Hippocampal formation (tissue), 2 donors: ENCODE measurements around the gene KDELR1.

Experiments
- DNase-seq, 2 donors: peaks; one replicate each; lab custom pipeline; 2025; lab: John Stamatoyannopoulos, UW

The KDELR1 gene

DNA sequence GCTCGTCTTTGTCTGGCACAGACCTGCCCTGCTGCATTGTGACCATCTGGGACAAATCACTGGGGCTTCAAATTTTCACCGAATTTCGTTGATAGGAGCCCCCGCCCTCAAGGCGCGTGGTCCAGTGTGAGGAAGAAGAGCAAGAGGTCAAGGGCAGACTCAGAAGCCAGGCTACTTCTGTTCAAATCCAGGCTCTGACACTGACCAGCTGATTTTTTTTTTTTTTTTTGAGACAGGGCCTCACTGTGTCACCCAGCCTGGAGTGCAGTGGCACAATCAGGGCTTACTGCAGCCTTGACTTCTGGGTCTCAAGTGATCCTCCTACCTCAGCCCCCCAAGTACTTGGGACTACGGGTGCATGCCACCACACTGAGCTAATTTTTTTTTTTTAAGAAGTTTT, 20.0 kb downstream of the KDELR1 start:
- DNase-seq: no peak

DNA sequence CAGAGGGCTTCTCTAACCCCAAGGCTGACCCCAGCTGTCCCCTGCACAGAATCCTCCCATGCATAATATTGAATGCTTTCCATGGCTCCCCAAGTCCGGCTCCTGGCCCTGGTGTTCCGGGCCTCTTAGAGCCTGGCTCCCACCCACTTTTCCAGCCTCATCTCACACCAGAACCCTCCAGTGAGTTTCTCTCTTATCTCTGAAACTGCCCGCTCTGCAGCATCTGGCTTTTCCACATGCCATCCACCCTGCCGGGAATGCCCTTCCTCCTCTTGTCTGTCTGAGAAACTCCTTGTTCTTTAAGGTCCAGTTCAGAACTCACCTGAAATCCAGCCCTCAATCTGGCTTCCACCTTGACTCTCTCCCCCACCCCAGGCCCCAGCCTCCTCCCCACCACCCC, 20.4 kb downstream of the KDELR1 start:
- DNase-seq: no peak

GRCh38 chr19:48368936-48369335, 22.4 kb downstream of the KDELR1 start:
- no peak for DNase-seq

DNA sequence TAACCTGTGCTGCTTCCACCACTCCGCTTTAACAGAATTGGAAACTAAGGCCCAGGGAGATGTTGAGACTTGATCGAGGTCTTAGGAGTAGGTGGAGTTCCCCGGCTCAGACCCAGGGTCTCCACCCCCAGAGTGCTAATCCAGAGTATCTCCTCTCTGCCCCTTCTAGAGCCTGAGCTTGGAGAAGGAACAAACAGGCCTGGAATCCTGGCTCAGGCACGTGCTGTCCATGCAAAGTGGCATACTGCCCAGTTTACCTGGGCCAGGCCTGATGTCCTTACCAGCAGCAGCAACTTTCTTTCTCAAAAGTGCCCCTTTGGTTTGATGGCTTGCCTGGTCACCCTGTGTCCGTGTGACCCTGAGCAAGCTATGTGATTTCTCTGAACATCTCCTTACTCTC, 23.5 kb downstream of the KDELR1 start:
- no peak for DNase-seq

DNA sequence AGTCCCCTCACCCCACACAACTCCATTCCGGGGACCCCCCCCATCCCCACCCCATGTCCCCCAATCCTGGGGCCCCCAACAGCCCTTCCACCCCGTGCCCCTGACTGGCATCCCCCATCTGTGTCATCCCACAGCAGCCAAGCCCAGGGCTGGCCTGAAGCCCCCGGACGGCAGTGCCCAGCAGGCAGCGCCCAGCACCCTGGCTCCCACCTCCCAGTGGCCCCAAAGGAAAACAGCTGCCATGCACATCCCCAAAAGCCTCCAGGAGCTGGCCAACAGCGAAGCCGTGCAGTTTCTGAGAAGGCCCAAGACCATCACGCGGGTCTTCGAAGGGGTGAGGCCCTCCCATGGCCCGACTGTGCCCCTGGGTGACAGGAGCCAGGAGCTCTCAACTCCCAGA, 25.7 kb downstream of the KDELR1 start:
- DNase-seq: no peak

GRCh38 chr19:48364598-48365348, 26.6 kb downstream of the KDELR1 start:
- no peak for DNase-seq

DNA sequence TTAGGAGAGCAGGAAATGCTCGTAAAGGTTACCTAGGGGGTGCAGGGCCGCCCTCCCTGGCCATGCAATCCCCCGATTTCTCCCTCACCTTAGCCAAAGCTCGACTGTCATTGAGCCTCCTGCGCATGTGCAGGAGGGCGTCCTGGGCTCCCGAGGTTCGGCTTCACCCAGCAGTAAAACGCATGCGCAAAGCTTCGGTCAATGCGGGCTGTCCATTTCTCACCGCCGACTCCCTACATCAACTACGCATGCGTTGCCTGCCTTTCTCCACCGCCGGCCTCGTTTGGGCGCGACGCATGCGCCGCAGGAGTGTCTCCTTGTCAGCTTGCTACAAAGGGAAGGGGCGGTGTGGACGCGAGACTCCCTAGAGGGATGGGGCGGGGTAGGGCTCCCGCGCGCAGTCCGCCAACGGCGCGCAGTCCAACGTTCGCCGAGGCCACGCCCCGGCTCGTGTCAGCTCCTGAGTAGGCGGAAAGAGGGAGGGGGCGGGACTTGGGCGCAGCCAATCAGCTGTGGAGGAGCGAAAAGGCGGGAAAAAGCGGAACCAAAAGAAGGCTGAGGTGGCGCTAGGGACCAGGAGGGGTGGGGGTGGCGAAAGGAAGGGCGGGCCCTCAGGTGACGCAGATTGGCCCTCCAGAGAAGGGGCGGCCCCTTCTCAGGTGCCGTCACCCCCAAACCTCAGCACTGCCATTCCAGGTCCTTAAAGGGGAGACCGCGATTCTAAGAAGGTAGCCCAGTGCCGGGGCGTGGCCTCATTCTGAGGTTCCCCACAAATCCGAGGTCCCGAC, 27.3 kb downstream of the KDELR1 start, which contains the start of the genes SYNGR4 and TMEM143:
TSS of gene SYNGR4 (plus strand) at position 558 of the 788 bp plus-strand sequence. CDS start 1,476 bp downstream, outside the sequence.
TSS of gene TMEM143 (minus strand) at position 131 of the 788 bp plus-strand sequence. CDS start at position 111, 20 bp downstream.
- peak; percentile 99 for DNase-seq

GRCh38 chr19:48363500-48363809, 27.9 kb downstream of the KDELR1 start:
- DNase-seq: peak in 1 of 2 donors; percentile 55

DNA sequence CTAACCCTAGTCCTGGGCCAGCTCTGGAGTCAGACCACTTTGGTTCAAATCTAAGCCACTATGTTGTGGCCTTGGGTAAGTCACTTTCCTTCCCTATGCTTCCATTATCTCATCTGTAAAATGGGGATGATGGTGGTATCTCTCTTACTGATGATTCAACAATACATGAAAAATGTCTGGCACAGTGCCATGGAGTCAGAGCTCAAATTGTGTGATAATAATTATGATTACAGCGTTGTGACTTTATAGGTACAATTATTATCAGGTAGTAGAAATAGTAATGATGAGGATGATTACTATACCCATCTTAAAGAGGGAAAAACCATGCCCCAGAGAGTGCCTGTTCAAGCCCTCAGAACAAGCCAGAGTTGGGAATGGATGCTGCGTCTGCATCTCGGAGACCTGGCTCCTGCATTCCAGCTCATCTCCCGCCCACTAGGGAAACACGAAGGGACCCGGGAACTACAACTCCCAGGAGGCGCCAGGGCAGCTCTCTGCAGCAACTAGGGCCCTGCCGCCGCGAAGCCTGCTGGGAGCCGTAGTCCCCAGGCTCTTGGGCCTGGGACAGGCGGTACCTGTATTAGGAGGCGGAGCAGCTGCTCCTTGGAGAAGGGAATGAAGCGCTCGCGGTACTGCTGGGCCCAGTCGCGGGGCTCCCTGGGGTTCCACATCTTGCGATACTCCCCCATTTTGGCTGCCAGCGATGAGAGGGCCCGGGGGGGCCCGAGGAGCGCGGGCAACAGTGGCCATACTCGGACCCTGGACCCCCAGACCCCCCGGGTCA, 28.4 kb downstream of the KDELR1 start:
- peak; percentile 95 for DNase-seq

GRCh38 chr19:48361912-48362311, 29.4 kb downstream of the KDELR1 start:
- DNase-seq: no peak

GRCh38 chr19:48359123-48359522, 32.2 kb downstream of the KDELR1 start:
- no peak for DNase-seq

GRCh38 chr19:48355365-48355954, 35.9 kb downstream of the KDELR1 start:
- no peak for DNase-seq

GRCh38 chr19:48354332-48354992, 36.9 kb downstream of the KDELR1 start:
- DNase-seq: no peak

DNA sequence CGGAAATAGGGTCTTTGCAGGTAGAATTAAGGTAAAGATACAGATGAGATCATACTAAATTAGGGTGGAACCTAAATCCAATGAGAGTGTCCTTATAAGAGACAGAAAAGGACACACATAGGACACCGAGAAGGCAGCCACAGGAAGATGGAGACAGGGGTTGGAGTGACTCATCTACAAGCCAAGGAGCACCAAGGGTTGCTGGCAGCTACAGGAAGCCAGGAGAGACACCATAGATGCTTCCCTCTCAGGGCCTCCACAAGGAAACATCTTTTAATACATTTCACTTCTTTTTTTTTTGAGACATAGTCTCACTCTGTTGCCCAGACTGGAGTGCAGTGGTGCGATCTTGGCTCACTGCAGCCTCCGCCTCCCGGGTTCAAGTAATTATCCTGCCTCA, 37.7 kb downstream of the KDELR1 start:
- DNase-seq: no peak

- DNase-seq: peak in 1 of 2 donors; percentile 29
Observed at GRCh38 chr19:48351341-48351752, 40.0 kb downstream of the KDELR1 start.

- DNase-seq: no peak
Observed at GRCh38 chr19:48350856-48351255, 40.5 kb downstream of the KDELR1 start.

- no peak for DNase-seq
Observed at GRCh38 chr19:48348737-48349136, 42.6 kb downstream of the KDELR1 start.

GRCh38 chr19:48348045-48348444, 43.3 kb downstream of the KDELR1 start:
- no peak for DNase-seq

DNA sequence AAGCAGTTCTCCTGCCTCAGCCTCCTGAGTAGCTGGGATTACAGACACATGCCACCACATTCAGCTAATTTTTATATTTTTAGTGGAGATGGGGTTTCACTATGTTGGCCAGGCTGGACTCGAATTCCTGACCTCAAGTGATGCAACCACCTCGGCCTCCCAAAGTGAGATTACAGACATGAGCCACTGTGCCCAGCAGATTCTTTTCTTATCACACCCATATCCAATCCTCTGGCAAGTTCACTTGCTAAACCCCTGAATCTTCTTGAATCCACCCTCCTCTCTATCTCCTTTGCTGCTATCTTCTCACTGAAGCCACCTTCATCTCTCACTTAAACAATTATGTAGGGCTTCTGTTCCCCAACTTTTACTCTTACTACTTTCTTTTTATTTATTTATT, 45.2 kb downstream of the KDELR1 start:
- DNase-seq: no peak

GRCh38 chr19:48344892-48345291, 46.5 kb downstream of the KDELR1 start:
- no peak for DNase-seq

- no peak for DNase-seq
Observed at GRCh38 chr19:48342841-48343540, 48.4 kb downstream of the KDELR1 start.
